AG09319 (cell line): ENCODE data around the gene KDM3B.

Experiments used
- DNase-seq: peaks from one replicate; pipeline ENCODE4 v3.0.0-alpha.2; 2010; ENCODE audit warnings: low read depth; ENCODE audit errors: extremely low read depth
- TF ChIP-seq, protein P1 (sequence below): IDR thresholded peaks from 2 replicates; pipeline ENCODE4 v1.5.1; 2011; ENCODE audit warnings: low read depth, mild to moderate bottlenecking, inconsistent platforms, low read length, moderate library complexity

Gene KDM3B

DNA sequence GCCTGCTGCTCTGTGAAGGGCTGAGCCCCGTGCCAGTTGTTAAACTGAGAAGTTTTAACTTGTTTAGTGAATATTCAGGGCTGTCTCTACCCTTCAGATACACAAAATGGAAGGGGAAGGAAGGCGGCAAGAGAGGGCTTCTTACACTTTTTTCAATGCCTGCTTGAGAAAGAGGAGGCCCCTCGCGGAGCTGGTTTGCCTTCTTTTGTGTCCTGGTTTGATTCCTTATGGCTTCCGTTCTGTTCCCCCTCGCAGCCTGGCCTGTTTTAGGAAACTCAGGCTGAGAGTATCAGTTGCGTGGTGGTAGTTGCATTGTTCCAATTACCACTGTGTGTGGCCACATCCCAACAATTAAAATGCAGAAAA is 13.4 kb upstream of the KDM3B start:
- no peak for DNase-seq
- TF ChIP-seq, protein P1, sequence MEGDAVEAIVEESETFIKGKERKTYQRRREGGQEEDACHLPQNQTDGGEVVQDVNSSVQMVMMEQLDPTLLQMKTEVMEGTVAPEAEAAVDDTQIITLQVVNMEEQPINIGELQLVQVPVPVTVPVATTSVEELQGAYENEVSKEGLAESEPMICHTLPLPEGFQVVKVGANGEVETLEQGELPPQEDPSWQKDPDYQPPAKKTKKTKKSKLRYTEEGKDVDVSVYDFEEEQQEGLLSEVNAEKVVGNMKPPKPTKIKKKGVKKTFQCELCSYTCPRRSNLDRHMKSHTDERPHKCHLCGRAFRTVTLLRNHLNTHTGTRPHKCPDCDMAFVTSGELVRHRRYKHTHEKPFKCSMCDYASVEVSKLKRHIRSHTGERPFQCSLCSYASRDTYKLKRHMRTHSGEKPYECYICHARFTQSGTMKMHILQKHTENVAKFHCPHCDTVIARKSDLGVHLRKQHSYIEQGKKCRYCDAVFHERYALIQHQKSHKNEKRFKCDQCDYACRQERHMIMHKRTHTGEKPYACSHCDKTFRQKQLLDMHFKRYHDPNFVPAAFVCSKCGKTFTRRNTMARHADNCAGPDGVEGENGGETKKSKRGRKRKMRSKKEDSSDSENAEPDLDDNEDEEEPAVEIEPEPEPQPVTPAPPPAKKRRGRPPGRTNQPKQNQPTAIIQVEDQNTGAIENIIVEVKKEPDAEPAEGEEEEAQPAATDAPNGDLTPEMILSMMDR: no peak

DNA sequence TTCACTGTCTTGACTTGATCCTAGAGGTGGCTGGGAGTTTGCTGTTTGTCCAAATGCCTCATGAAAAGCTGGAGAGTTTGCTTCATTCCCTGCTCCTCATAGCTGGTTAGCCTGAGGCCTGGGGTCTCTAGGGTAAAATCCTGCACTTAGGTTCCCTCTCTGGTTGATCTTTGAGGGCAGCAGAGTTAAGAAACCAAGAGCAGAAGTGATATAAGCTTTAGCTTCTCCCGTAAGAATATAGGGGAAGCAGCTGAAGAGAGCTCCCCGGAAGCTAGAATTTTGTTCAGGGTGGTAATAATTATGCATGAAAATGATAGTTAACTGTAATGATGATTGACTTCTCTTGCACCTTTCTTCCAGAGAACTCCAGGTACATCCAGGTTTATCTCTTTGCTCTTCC is 13.0 kb upstream of the KDM3B start:
- TF ChIP-seq, protein P1: no peak
- no peak for DNase-seq

DNA sequence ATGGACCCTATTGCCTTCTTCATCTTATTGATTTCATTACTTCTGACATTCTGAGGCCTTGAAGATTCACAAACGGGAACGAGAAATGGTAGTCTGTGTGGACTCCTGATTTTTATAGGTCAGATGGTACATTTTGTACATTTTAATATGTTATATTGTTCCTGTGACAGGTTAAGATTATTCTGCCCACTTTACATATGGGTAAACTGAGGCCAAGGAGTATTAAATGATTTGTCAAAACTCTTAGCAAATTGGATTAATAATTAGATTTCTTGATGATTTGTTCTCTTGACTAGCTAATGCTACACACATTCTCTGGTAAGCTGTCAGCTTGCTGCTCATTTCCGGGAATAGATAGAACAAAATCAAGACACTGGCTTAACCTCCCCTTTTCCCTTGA is 12.5 kb upstream of the KDM3B start:
- TF ChIP-seq, protein P1: no peak
- DNase-seq: no peak

DNA sequence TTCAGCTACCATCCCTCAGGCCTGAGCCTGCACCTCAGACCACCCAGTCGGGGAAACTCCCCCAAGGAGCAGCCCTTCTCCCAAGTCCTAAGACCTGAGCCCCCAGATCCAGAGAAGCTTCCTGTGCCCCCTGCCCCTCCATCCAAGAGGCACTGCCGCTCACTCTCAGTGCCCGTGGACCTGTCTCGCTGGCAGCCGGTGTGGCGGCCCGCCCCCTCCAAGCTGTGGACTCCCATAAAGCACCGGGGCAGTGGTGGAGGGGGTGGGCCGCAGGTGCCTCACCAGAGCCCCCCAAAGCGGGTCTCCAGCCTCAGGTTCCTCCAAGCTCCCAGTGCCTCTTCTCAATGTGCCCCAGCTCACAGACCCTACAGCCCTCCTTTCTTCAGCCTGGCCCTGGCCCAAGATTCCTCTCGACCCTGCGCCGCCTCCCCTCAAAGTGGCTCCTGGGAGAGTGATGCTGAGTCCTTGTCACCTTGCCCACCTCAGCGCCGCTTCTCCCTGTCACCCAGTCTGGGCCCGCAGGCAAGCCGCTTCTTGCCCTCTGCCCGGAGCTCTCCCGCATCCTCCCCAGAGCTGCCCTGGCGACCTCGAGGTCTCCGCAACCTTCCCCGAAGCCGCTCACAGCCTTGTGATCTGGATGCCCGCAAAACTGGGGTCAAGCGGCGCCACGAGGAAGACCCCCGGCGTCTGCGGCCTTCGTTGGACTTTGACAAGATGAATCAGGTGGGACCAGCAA is 7.4 kb upstream of the KDM3B start:
- DNase-seq: no peak
- TF ChIP-seq, protein P1: no peak

DNA sequence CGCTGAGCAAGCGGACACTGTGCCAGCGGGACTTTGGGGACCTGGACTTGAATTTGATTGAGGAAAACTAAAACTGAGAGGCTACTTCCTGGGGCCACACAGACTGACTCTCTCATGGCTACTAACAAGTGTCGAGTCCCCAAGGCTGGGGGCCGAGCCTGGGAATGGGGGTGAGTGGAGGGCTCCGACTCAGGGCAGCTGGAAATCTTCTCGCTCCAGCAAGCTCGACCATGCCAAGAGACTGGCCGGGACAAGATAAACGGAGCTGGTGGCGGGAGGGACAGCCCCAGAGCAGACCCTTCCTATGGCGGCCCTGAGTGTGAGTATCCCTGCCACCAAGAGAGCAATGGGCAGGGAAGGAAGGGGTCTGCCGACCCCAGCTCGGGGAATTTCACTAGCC is 5.6 kb upstream of the KDM3B start:
- TF ChIP-seq, protein P1: no peak
- DNase-seq: no peak

DNA sequence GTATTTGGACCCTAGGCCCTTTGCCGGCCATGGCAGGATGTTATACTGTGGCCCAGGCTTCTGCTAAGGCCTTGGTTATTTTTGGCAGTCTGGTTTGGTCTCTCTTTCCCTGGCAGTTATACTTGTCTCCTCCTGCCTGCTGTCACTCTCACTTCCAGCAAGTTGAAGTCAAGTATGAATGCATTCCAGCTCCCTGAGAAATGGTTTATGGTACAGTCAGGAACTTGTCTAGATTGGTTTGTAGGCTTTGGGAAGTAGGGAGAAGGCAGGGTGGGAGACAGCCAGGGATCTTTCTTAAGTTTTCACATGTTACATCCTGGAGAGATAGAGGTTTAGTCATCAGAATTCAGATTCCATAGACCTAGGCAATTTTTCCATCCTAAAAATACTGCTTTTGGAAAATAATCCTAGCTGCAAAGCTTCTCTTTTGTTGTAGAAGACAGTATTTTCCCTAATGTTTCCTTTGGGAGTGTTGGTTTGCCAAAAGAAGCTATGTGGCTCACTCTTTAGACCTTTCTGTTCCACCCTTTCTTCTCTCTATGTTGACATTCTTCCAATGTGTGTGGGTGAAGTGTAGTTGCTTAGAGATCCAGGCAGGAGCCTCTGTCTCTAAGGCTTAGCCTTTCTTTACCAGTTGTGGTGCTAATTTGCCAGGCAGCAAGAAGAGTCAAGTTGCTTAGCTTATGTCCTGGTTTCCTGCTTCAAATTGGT is 2.5 kb upstream of the KDM3B start:
- TF ChIP-seq, protein P1: no peak

DNA sequence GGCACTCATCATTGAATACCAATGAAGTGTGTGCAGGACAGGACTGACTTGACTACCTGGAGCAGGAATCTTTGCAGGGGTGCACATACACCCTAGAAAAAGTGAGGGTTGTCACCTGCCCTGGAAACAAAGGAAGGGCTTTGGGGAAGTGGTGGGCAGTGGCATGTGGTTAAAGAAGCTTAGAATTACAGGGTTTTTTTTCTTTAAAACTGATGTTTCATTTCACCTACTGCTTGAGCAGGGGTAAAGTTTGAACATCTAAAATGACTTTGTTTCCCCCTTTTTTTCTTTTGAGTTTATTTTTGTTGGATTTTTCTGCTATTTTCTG is 2.0 kb upstream of the KDM3B start:
- TF ChIP-seq, protein P1: no peak
- DNase-seq: no peak

More for the DNA sequence above, 2.5 kb upstream of the KDM3B start:
- no peak for DNase-seq
